GM23338 (cell line): ENCODE results near the gene PAK4.
"Not testable (repeated sequence)": the region's sequence is repeated elsewhere in the genome, so short reads cannot be mapped to it uniquely, and the experiment has no call there.

ENCODE experiments used
- CREB1 ChIP-seq: fragments of 250-450 bp; sonication (Bioruptor Pico); IDR thresholded peaks from 2 replicates; pipeline ENCODE4 v1.5.0; 2020; ENCODE audit warnings: low read depth, mild to moderate bottlenecking, moderate library complexity
- CTCF ChIP-seq, 2 experiments: fragments of 200-600 bp in 1 of 2; sonication (generic) in 1 of 2; conservative IDR thresholded peaks; 2 replicates each; pipeline versions ENCODE4 v1.5.1 to v1.6.1; 2016 to 2017; ENCODE audit warnings: antibody characterized with exemption in 2 of 2, low read depth in 2 of 2, mild to moderate bottlenecking in 2 of 2, moderate library complexity in 1 of 2
- EZH2 ChIP-seq: fragments of 200-600 bp; sonication (generic); IDR thresholded peaks from one replicate; pipeline ENCODE4 v1.8.0; 2017; ENCODE audit warnings: antibody characterized with exemption, mild to moderate bottlenecking, low read depth; ENCODE audit not compliant: unreplicated experiment
- EZH2phosphoT487 ChIP-seq: fragments of 200-600 bp; sonication (generic); IDR thresholded peaks from one replicate; pipeline ENCODE4 v1.8.1; 2018; ENCODE audit warnings: antibody characterized with exemption; ENCODE audit not compliant: unreplicated experiment
- JUNB ChIP-seq: IDR thresholded peaks from one replicate; pipeline ENCODE4 v1.6.1; 2016; ENCODE audit warnings: antibody characterized with exemption; ENCODE audit not compliant: unreplicated experiment
- NANOG ChIP-seq: IDR thresholded peaks from 2 replicates; pipeline ENCODE4 v1.6.1; 2016; ENCODE audit warnings: antibody characterized with exemption, borderline replicate concordance
- POLR2AphosphoS5 ChIP-seq: IDR thresholded peaks from 2 replicates; pipeline ENCODE4 v1.6.1; 2016; ENCODE audit warnings: antibody characterized with exemption, low read depth
- STAT1 ChIP-seq: IDR thresholded peaks from one replicate; pipeline ENCODE4 v1.6.1; 2016; ENCODE audit warnings: antibody characterized with exemption; ENCODE audit not compliant: unreplicated experiment
- ZNF114 ChIP-seq: fragments of 250-450 bp; sonication (Bioruptor Pico); IDR thresholded peaks from 2 replicates; pipeline ENCODE4 v1.5.0; 2020; ENCODE audit warnings: mild to moderate bottlenecking, moderate library complexity
- ZNF331 ChIP-seq: fragments of 250-450 bp; sonication (Bioruptor Pico); IDR thresholded peaks from 2 replicates; pipeline ENCODE4 v1.5.0; 2020; ENCODE audit warnings: low read depth, mild to moderate bottlenecking, moderate library complexity
- TF ChIP-seq, protein P1 (sequence below): IDR thresholded peaks from one replicate; pipeline ENCODE4 v1.6.1; 2018; ENCODE audit warnings: antibody characterized with exemption; ENCODE audit not compliant: unreplicated experiment
- TF ChIP-seq, protein P2 (sequence below): fragments of 250-450 bp; sonication (Bioruptor Pico); IDR thresholded peaks from 2 replicates; pipeline ENCODE4 v1.5.0; 2020; ENCODE audit warnings: mild to moderate bottlenecking, moderate library complexity
- TF ChIP-seq, protein P3 (sequence below): IDR thresholded peaks from 2 replicates; pipeline ENCODE4 v1.6.1; 2016; ENCODE audit warnings: antibody characterized with exemption

GRCh38 chr19:39117023-39117422, 8.6 kb upstream of the PAK4 start:
- TF ChIP-seq CTCF (conservative IDR thresholded peaks at IDR 0.05; ENCODE audit: low read depth in 2 of 2); EZH2; EZH2phosphoT487; POLR2AphosphoS5; NANOG; CREB1; STAT1; JUNB; ZNF331 (CRISPR knock-in tag); ZNF114: not testable (repeated sequence)
- TF ChIP-seq, protein P1, sequence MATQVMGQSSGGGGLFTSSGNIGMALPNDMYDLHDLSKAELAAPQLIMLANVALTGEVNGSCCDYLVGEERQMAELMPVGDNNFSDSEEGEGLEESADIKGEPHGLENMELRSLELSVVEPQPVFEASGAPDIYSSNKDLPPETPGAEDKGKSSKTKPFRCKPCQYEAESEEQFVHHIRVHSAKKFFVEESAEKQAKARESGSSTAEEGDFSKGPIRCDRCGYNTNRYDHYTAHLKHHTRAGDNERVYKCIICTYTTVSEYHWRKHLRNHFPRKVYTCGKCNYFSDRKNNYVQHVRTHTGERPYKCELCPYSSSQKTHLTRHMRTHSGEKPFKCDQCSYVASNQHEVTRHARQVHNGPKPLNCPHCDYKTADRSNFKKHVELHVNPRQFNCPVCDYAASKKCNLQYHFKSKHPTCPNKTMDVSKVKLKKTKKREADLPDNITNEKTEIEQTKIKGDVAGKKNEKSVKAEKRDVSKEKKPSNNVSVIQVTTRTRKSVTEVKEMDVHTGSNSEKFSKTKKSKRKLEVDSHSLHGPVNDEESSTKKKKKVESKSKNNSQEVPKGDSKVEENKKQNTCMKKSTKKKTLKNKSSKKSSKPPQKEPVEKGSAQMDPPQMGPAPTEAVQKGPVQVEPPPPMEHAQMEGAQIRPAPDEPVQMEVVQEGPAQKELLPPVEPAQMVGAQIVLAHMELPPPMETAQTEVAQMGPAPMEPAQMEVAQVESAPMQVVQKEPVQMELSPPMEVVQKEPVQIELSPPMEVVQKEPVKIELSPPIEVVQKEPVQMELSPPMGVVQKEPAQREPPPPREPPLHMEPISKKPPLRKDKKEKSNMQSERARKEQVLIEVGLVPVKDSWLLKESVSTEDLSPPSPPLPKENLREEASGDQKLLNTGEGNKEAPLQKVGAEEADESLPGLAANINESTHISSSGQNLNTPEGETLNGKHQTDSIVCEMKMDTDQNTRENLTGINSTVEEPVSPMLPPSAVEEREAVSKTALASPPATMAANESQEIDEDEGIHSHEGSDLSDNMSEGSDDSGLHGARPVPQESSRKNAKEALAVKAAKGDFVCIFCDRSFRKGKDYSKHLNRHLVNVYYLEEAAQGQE = not testable (repeated sequence)
- TF ChIP-seq, protein P2, sequence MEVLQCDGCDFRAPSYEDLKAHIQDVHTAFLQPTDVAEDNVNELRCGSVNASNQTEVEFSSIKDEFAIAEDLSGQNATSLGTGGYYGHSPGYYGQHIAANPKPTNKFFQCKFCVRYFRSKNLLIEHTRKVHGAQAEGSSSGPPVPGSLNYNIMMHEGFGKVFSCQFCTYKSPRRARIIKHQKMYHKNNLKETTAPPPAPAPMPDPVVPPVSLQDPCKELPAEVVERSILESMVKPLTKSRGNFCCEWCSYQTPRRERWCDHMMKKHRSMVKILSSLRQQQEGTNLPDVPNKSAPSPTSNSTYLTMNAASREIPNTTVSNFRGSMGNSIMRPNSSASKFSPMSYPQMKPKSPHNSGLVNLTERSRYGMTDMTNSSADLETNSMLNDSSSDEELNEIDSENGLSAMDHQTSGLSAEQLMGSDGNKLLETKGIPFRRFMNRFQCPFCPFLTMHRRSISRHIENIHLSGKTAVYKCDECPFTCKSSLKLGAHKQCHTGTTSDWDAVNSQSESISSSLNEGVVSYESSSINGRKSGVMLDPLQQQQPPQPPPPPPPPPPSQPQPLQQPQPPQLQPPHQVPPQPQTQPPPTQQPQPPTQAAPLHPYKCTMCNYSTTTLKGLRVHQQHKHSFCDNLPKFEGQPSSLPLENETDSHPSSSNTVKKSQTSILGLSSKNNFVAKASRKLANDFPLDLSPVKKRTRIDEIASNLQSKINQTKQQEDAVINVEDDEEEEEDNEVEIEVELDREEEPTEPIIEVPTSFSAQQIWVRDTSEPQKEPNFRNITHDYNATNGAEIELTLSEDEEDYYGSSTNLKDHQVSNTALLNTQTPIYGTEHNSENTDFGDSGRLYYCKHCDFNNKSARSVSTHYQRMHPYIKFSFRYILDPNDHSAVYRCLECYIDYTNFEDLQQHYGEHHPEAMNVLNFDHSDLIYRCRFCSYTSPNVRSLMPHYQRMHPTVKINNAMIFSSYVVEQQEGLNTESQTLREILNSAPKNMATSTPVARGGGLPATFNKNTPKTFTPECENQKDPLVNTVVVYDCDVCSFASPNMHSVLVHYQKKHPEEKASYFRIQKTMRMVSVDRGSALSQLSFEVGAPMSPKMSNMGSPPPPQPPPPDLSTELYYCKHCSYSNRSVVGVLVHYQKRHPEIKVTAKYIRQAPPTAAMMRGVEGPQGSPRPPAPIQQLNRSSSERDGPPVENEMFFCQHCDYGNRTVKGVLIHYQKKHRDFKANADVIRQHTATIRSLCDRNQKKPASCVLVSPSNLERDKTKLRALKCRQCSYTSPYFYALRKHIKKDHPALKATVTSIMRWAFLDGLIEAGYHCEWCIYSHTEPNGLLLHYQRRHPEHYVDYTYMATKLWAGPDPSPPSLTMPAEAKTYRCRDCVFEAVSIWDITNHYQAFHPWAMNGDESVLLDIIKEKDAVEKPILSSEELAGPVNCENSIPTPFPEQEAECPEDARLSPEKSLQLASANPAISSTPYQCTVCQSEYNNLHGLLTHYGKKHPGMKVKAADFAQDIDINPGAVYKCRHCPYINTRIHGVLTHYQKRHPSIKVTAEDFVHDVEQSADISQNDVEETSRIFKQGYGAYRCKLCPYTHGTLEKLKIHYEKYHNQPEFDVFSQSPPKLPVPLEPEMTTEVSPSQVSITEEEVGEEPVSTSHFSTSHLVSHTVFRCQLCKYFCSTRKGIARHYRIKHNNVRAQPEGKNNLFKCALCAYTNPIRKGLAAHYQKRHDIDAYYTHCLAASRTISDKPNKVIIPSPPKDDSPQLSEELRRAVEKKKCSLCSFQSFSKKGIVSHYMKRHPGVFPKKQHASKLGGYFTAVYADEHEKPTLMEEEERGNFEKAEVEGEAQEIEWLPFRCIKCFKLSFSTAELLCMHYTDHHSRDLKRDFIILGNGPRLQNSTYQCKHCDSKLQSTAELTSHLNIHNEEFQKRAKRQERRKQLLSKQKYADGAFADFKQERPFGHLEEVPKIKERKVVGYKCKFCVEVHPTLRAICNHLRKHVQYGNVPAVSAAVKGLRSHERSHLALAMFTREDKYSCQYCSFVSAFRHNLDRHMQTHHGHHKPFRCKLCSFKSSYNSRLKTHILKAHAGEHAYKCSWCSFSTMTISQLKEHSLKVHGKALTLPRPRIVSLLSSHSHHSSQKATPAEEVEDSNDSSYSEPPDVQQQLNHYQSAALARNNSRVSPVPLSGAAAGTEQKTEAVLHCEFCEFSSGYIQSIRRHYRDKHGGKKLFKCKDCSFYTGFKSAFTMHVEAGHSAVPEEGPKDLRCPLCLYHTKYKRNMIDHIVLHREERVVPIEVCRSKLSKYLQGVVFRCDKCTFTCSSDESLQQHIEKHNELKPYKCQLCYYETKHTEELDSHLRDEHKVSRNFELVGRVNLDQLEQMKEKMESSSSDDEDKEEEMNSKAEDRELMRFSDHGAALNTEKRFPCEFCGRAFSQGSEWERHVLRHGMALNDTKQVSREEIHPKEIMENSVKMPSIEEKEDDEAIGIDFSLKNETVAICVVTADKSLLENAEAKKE (CRISPR knock-in tag) = not testable (repeated sequence)
- TF ChIP-seq, protein P3, sequence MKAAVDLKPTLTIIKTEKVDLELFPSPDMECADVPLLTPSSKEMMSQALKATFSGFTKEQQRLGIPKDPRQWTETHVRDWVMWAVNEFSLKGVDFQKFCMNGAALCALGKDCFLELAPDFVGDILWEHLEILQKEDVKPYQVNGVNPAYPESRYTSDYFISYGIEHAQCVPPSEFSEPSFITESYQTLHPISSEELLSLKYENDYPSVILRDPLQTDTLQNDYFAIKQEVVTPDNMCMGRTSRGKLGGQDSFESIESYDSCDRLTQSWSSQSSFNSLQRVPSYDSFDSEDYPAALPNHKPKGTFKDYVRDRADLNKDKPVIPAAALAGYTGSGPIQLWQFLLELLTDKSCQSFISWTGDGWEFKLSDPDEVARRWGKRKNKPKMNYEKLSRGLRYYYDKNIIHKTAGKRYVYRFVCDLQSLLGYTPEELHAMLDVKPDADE = not testable (repeated sequence)
